Measurements from ENCODE around the gene MYH9.

Gene MYH9

DNA sequence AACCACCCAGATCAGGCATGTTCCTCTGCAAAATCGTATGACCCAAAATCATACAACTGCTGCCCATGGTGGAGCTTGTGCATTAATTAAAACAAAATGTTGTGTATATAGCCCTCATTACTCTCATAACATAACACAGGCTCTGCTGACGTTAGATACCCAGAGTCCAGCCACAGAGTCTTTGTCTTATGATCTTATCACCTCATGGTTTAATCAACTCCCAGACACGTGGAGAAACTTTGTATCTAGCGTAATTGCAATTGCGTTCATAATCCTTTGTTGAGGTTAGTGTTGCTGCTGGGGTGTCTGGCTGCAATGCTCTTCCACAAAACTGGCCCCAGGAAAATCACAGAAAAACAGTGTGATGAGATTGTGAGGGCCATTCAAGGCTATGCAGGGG, 139.8 kb downstream of the MYH9 start:
- no peak for DNase-seq (ENCODE audit: insufficient read length, low spot score)
- TF ChIP-seq, protein P1, sequence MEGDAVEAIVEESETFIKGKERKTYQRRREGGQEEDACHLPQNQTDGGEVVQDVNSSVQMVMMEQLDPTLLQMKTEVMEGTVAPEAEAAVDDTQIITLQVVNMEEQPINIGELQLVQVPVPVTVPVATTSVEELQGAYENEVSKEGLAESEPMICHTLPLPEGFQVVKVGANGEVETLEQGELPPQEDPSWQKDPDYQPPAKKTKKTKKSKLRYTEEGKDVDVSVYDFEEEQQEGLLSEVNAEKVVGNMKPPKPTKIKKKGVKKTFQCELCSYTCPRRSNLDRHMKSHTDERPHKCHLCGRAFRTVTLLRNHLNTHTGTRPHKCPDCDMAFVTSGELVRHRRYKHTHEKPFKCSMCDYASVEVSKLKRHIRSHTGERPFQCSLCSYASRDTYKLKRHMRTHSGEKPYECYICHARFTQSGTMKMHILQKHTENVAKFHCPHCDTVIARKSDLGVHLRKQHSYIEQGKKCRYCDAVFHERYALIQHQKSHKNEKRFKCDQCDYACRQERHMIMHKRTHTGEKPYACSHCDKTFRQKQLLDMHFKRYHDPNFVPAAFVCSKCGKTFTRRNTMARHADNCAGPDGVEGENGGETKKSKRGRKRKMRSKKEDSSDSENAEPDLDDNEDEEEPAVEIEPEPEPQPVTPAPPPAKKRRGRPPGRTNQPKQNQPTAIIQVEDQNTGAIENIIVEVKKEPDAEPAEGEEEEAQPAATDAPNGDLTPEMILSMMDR (IDR thresholded peaks at IDR 0.05; ENCODE audit: insufficient read depth, missing control alignments): no peak
- FAIRE-seq: no peak

DNA sequence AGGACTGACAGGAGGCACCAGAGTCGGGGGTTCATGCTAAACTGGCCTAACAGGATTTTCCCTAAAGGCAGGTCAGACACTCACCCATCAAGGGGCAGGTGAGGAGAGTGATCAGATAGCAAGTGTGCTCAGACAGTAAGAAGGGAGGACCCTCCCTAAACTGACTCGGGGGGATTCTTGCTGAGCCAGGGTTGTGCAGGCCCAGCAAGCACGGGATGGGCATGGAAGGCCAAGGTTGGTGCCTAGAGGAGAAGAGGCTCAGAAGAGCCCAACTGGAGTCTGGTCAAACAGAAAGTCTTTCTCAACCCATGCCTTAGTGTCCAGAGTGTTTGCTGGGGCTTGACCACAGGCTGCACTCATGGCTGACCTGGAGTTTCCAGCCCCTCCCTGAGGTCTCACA, 141.0 kb downstream of the MYH9 start:
- DNase-seq (ENCODE audit: insufficient read length, low spot score): no peak
- TF ChIP-seq, protein P1 (IDR thresholded peaks at IDR 0.05; ENCODE audit: insufficient read depth, missing control alignments): no peak
- FAIRE-seq: no peak

DNA sequence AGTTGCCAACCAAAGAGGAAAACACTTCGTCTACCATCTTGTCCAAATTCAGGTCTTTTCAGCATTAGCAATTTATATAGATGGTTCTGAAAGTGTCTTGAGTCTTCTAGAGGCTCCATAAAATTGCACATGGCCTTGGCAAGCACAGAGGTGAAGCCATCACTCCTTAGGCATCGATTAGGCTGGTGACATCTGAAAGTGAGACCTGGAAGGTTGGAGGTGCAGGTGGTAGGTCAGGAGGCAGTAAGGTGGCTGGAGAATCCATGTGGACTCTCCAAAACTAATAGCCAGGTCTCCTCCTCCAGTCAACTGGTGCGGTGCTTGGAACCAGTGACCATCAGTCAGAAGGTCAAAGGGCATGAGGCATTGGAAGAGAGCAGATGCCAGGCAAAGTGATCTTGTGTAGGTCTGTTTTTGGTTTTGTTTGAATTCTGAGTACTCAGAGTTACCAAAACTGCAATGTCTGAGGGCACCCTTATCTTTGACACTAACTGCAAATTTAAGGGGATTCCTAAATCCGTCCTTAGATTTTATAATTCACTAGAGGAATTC, 141.9 kb downstream of the MYH9 start:
- TF ChIP-seq, protein P1 (IDR thresholded peaks at IDR 0.05; ENCODE audit: insufficient read depth, missing control alignments): no peak
- DNase-seq (ENCODE audit: insufficient read length, low spot score): no peak
- no peak for FAIRE-seq

DNA sequence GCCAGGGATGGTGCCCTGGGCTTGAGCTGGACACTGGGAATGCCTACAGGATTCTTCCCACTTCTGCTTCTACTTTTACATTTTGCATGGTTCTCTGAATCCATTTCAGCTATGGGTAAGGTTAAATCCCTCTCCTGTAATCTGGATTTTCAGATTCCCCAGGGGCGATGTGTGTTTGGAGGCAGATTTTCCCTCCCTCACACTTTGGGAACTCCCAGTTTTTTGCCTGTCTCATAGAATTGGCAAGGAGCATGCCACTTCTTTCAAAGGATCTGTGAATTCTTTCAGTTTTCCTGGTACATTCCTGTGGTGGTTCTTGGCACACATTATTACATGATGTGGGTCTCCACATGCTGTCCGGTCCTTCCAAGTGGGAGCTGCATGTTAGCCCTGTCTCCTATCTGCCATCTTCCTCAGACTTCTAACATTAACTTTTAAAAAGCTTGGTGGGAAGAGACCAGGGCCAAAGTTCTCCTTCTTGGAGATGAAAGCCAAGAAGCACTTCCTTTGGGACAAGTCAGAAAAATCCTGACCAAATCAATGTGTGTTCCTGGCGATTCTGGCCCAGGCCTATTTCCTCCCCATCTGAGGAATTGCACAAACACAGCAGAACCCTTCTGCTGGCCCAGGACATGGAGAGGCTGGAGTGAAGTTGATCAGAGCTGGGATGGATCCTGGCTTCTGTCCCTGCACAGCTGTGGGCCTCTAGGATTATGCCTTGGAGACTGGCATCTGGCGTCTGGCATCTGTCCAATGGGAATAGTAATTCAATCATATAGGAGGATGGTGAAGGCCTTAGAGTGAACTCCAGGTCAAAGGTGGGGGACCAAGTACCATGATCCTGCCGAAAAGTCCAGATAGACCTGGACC, 143.0 kb downstream of the MYH9 start:
- FAIRE-seq: no peak
- no peak for DNase-seq (ENCODE audit: insufficient read length, low spot score)
- TF ChIP-seq, protein P1 (IDR thresholded peaks at IDR 0.05; ENCODE audit: insufficient read depth, missing control alignments): no peak

DNA sequence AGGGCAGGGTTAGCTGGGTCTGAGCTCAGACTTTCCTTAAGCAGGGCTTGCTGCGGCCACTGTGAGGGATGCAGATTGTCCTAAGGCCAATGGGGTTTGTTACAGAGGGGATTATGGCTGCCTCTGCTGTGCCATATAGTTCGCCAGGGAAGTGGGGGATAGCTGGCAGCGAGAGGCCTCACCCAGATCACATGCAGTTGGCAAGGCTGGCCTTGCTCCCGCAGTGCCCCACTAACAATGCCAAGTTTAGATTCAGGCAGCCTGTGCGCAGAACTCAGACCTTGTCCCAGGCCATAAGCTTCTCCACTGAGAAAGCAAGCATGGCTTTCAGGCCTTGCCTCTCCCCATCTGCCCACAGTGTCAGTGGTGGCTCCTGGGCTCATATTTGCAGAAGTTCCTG, 143.8 kb downstream of the MYH9 start:
- TF ChIP-seq, protein P1 (IDR thresholded peaks at IDR 0.05; ENCODE audit: insufficient read depth, missing control alignments): no peak
- DNase-seq (ENCODE audit: insufficient read length, low spot score): no peak
- no peak for FAIRE-seq

DNA sequence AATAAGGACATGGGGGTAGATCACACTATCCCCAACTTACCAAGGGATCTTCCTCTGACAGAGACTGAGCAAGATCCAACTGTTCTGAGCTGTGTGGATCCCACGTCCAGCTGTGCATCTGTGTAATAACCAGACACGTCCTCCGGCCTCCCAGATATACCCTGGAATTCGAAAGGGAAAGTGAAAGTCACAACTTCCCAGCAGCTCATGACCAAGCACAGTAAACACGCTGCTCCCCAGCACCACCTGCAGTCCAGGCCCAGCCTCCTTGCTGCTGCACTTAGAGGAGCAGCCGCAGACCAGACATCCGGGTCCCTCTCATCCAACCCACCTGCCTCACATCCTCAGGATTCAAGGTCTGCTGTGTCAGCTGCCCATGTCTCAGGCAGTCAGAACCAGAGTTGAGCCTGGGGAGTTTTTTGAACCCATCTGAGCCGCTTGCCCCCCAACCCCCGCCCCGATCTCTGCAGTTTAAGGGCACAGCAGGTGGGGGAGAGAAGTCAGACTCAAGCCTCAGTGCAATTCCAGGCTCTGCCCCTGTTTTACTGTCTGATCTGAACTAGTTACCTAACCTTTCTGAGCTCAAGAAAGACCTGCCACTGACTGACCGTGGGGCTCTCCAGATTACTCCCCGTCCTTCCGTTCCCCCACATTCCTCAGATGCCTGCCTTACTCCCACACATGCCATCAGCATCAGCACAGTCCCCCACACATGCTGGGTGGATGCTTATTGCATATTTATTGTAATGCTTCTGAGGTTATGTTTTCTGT, 148.2 kb downstream of the MYH9 start, which contains the start of gene APOL2:
Gene APOL2, minus strand, starts transcription at position 127 of the 771 bp plus-strand sequence. CDS start 6,365 bp downstream, outside the sequence.
- FAIRE-seq: no peak
- no peak for DNase-seq (ENCODE audit: insufficient read length, low spot score)
- TF ChIP-seq, protein P1 (IDR thresholded peaks at IDR 0.05; ENCODE audit: insufficient read depth, missing control alignments): peak; percentile 34
